GM21528 (cell line): ENCODE data around the gene HIRA.

ENCODE experiments used
- ATAC-seq: cut with Tn5 transposase; IDR thresholded peaks from one replicate; pipeline ENCODE4 v1.9.1; 2021; ENCODE audit warnings: mild to moderate bottlenecking, moderate library complexity; ENCODE audit not compliant: unreplicated experiment, low FRiP score

HIRA gene, protein sequence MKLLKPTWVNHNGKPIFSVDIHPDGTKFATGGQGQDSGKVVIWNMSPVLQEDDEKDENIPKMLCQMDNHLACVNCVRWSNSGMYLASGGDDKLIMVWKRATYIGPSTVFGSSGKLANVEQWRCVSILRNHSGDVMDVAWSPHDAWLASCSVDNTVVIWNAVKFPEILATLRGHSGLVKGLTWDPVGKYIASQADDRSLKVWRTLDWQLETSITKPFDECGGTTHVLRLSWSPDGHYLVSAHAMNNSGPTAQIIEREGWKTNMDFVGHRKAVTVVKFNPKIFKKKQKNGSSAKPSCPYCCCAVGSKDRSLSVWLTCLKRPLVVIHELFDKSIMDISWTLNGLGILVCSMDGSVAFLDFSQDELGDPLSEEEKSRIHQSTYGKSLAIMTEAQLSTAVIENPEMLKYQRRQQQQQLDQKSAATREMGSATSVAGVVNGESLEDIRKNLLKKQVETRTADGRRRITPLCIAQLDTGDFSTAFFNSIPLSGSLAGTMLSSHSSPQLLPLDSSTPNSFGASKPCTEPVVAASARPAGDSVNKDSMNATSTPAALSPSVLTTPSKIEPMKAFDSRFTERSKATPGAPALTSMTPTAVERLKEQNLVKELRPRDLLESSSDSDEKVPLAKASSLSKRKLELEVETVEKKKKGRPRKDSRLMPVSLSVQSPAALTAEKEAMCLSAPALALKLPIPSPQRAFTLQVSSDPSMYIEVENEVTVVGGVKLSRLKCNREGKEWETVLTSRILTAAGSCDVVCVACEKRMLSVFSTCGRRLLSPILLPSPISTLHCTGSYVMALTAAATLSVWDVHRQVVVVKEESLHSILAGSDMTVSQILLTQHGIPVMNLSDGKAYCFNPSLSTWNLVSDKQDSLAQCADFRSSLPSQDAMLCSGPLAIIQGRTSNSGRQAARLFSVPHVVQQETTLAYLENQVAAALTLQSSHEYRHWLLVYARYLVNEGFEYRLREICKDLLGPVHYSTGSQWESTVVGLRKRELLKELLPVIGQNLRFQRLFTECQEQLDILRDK

DNA sequence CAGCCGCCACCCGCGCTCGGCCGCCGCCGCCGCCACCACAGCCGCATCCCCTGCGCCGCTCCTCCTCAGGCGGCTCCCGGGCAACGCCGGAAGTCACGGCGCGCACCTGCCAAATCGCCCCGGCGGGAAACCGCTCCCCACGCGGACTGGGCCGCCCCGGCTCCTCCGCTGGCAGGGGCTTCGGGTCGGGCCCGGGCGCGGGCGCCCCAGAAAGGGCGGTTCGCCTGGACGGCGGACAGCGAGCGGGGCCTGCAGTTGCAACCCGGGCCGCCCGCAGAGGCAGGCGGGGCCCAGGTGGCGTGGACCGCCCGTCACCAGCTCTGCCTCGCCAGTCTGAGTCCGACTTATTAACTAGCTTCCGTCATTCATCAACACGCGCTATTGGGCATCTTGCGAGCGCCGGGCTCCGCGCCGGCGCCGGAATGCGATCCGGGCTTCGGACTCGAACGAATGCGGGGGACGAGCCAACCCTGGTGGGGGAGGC is at the start of gene HIRA:
TSS of gene HIRA (minus strand) at position 85 of the 484 bp plus-strand sequence. CDS start 257 bp downstream, outside the sequence.
- peak; percentile 55 for ATAC-seq

DNA sequence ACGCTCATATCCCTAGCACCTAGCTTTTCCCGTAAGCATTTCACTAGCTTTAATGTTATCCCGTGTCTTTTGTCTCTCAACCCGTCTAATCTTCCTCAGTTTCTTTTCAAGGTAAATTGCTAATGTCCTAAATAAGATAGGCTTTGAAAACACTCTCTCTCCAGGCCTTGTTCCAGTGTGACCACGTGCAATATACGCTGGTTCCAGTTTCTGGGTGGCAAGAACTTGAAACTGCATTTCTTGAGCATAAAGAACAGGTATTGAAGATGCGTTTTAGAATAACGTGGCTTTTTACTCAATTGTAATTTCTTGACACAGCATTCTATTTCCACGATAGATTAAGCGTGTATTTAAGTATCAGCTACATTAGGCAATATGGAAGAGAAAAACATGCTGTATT is 49.3 kb upstream of the HIRA start:
- ATAC-seq: no peak

DNA sequence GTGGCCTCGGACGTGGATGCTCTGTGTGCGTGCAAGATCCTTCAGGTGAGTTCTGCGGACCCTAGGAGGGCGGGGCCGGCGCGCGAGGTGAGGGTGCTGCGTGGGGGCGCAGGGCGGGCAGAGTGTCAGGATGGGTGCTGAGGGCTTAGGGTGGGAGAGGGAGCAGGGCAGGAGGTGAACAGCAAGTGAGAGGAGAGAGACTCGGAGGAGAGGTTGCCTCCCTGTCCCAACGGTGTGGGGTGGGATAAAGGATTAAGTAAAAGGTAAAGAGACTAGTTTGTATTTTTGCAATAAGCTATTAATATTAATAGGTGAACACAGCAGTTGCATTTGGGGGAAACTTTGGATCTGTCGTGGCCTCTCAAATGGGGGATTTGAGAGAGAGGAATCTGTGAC is 48.6 kb upstream of the HIRA start:
- ATAC-seq: no peak

DNA sequence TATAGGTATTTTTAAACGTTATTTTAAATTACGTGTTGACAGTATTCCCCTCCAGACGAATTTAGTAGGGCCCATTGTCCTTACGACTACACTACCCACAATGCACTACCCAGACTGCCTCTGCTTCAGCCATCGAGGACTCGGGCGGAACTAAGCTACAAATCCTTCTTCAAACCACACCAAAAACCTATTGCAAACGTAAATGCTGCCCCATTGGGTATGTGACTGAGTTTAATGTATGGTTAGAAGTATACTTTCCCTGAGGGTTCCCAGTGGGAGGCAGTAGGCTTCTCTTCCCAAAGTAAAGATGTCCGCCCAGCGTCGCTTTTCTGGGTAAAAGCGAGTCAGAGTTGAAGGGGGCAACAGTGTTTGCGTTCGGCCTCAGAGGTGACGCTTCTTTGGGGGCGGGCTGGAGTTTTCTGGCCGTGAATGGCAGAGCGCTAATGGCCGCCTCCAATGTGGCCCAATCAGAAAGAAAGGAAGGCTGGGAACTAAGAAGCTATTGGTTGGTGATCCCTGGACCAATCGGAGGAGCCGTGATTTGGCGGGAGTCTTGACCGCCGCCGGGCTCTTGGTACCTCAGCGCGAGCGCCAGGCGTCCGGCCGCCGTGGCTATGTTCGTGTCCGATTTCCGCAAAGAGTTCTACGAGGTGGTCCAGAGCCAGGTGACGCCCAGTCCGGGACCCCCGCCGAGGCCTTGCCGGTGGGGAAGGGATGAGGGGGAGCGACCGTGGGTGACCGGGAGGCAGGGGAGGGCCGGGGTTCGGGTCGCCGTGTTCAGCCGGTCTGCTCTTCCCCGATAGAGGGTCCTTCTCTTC is 48.0 kb upstream of the HIRA start, which contains the start of gene CDC45:
TSS of gene CDC45 (plus strand) at position 566 of the 818 bp plus-strand sequence. CDS start at position 615, 49 bp downstream.
- ATAC-seq: peak; percentile 79

DNA sequence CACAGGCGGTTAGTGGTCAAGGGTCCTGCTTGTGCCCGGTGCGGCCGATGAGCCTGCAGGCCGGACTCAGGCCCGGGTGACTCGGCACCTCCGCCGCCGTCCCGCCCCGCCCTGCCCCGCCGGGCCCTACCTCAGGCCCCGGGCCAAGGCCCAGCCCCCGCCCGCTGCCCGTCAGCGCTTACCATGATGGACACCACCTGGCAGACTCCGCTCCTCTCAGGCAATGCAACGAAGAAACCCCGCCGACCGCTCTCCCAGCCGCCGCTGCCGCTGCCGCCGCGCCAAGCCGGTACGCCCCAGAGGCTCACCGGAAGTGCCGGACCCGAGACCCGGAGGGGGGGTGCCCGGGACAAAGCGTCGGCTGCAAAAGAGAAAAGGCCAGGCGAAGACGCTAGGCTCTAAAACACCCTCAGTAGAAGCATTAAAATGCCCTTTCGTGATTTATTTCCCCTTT is 47.4 kb upstream of the HIRA start, which contains the start of gene UFD1:
TSS of gene UFD1 (minus strand) at position 293 of the 454 bp plus-strand sequence. CDS start at position 185, 108 bp downstream.
- ATAC-seq: peak; percentile 60

DNA sequence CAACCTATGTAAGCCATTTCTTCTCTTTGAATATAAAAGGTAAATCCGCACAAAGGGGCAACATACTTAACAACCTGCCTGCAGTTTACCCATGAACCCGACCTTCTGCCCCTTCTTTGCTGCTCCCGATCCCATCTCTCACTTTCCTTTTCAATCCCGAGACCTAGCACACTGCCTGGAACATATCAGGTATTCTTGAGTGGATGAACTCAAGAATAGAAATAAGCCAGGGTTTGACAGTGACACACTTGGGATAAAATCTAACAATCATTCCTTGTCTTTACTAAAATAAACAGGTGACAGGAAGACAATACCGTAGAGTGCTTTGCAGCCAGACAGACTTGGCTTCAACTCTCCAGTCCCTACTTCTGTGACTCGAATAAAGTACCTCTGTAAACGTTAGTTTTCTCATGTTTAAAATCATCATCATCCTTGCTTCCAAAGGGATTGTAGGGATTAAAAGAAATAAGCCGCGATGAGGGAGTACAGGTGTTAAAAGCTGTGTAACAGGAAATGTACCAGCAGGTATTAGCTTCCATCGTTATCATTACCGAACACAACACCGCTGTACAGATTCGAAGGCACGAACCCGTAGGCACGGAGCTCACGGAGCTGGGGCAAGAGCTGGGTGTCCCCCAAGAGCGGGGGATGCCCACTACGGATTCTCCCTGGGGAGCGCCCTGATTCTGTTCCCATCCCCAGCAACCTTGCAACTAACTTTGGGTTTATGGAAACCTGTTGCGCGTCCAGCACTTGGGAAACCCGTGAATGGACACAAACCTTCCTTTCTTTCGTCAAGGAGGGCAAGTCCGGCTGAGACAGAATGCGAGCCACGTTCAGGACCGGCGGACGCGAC is 46.7 kb upstream of the HIRA start:
- no peak for ATAC-seq

DNA sequence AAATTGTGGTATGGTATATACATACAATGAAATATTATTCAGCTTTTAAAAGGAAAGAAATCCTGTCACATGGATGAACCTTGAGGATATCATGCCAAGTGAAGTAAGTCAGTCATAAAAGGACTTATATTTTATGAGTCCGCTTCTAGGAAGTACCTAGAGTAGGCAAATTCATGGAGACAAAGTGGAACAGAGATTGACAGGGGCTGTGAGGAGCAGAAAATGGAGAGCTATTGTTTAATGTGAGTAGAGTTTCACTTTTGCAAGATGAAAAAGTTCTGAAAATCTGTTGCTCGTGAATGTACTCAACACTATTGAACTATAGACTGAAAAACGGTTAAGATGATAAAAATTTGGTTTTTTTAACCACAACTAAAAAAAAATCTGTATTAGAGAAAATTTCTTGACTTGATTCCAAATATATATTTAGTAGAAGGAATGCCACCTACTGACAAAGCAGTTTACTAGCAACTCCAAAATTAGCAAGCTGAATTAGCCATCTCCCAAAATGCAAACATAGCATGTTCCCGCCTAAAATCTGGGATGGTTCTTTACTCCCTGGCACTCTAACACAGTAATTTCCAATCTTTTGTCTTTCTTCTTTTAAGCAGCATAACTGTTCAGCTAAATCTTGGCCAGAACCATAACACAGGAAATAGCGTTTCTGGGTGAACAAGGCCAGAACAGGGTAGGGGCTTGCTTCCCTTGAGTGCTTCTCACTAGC is 46.0 kb upstream of the HIRA start:
- ATAC-seq: no peak

DNA sequence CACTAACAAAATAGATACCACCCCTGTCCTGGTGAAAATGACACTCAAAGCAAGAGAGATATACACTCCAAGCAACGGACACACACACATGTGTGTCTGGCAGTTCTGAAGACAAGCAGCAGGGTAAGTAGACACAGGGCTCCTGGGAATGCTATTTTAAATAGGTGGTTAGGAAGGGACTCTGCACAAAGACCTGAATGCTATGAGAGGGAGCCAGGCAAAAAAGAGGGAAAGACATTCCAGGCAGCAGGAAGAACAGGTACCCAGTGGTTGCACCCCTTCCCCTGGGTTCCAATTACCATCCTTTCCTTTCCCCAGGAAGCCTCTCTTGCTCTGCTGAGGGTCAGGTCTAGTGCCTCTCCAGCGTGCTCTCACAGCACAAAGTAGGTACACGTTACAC is 44.5 kb upstream of the HIRA start:
- no peak for ATAC-seq

DNA sequence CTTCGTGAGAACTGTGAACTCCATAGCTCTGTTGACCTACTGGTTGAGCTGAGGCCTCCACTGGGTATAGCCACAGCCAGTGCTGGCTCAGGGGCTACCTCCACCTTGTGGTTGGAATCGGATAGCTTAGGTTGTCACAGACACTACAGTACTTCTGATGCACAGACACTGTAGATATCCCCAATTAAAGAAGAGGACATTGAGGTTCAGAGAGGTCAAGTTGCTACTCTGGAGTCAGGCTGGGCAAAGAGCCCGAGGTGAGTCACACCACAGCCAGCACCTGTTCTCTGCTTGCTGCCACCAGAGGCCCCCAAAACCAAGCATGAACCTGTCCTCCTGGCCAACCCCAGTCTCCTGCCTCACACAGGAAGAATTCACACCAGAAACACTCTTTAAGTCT is 42.0 kb upstream of the HIRA start:
- ATAC-seq: no peak

DNA sequence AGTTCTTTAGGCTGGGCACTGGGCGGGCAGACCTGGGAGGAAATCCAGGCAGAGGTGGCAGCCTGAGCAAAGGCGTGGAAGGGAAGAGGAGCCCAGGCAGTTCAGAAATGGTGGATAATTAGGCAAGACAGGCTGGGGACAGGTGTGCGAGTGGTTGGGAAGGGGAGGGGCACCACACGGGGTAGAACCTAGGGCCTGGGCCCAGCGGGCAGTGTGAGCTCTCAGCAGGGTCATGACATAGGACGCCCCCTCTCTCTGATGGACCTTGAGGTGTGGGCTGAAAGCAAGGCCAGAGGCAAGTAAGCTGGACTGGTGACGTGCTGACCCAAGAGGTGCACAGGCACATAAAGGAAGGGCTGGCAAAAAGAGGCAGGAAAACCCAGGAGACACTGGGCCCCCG is 40.7 kb upstream of the HIRA start:
- ATAC-seq: no peak

DNA sequence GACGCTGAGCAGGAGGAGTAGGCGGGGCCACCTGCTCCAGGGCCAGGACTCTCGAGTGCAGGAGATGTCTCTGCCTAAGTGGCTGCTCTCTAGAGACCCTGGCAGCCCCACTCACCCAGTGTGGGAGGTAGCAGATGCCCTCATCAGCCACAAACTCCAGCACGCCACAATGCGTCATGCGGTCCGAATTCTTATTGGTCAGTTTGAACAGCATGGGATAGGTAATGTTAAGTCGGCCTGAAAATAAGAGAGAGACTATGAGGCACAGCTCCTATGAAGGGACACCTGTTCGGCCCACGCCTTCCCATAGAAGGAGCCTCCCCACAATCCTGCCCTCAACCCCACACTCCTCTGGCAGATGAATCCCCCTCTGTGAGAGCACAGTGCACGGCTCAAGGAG is 40.0 kb upstream of the HIRA start:
- no peak for ATAC-seq

DNA sequence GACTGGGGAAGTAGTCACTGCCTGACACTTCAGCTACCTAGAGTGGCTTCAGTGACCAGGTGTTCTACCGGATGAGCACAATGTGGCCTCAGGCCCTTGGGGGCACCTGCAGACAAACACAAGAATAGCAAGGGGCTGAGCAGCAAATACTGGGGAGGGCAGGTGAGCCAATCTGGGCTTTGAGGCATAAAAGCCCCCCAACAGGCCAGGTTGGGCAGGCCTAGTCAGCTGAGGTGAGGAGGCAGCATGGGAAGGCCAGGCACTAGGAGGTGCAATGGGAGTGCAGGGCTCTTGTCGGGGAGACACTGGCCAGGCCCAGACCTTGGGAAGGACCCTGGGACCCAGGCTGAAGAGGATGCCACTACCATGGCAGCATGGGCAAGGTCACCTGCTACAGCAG is 38.5 kb upstream of the HIRA start:
- ATAC-seq: no peak

DNA sequence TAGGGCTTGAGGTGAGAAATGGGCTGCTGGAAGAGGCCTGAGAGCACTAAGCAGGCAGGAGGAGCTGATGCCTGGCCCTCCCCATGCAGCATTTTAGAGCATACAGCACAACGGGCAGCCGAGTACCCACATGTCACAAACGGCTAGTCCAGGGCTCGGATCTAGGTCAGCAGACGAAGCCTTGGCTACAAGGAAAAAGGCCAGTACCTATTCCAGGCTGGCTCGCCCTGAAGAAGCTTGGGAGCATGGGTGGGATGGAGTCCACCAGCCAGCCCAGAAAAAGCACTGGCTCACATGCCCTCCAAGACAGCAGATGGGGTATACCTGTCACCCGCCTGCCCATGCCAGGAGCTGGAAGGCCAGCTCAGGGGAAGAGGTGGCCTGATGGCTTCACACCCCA is 37.9 kb upstream of the HIRA start:
- ATAC-seq: no peak

DNA sequence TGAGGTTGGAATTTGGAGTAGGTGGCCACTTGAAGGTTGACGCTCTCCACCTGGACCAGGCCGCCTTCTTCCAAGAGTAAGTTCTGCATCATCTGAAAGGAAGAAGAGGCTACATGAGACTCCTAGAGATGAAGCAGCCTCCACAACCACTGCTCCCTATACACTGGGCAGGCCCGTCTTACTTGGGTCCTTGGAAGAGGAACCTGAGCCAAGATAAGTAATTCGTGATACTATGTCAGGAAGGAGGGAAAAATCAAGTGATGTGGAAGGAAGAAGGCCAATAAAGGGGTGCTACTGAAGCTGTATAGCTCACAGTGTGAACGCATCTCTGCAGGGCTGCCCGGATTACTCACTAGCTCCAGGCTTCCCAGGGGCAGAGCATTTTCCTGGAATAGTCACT is 36.4 kb upstream of the HIRA start:
- no peak for ATAC-seq

DNA sequence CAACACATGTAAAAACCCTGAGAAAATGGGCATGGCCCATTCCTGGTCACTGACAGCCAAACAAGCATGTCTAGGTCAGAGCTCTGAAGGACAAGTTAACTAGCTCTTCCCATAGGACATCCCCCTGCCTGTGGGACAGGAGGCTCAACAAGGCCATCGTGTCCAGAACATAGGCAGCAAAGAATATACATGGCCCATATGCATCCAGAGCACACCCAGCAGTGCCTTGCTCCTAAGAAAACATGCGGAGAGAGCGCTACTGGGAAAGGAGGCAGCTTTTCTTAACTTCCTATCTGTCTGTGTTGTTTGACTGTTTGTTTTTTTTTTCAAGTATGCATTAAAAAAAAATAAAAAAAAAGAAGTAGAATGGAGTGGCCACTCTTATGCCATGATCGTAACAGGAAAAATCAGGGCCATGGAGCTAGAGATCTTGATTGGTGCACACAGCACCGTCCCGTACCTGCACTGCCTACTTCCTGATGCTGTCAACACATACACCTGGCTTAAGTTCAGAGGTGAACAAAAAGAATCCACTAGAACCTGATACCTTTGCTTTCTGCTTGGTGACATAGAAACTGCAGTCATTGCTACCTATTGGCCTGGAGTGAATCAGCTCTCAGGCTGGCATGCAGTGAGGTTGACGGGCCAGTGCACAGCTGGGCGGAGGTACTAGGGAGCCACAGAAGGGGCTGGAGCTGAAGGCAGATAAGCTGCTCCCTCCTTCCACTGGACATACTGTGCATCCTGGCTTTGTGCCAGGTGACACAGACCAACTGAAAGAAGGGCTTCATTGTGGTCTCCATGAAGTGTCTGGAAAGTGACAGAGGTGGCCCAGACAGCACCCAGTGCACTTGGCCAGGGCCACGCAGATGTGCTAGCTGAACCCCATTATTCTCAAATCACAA is 35.6 kb upstream of the HIRA start:
- ATAC-seq: no peak

DNA sequence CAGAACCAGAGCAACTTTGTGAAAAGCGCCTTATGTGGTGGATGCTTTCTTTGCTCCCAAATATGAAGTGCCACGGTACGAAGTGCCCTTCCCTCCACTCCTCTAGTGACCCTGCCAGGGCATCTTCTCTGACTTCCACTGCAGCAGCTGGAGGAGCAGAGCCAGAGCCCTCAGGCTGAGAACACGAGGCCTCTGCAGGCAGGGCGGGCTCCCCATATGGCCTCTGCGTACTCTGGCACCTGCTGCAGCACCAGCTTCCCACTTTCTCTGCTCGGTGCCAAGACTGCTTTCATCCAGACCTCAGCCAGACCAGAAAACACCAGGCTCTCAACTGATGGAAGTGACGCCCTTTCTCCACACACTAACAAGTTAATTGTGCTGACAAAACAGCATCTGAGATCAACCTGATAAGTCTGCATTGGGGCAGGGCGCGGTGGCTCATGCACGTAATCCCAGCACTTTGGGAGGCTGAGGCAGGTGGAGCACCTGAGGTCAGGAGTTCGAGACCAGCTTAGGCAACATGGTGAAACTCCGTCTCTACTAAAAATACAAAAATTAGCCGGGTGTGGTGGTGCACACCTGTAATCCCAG is 34.7 kb upstream of the HIRA start:
- ATAC-seq: no peak

DNA sequence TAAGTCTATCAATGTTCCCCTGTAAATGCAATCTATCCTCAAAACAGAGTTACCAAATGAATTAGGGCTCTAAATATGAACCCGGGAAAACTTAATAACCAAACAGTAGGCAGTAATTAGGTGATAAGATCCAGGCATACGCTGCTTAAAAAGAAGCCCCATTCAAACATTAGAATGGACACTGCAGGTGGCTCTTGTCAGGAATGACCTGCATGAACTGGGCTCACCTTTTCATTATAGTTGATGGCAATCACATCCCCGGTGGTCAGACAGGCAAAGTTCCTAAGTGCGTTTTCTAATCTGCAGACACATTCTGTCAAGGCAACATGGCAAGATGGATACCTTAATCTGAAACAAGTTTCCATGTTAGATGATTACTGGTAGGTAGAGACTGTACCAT is 33.4 kb upstream of the HIRA start:
- no peak for ATAC-seq
